CD4-positive, alpha-beta memory T cell (primary cell): ENCODE data around the gene PTCD1. TPM values are rescaled to one million over a fixed set of nuclear protein-coding genes. Genes with fewer than 3 reads are reported as not detected.
"Not testable (repeated sequence)": the region's sequence is repeated elsewhere in the genome, so short reads cannot be mapped to it uniquely, and the experiment has no call there.

Source experiments
- CTCF ChIA-PET: fragments of 350-600 bp; sonication (Branson Sonifier 250); formaldehyde crosslinking; loops from one replicate; lab custom pipeline; 2021; ENCODE audit warnings: inconsistent platforms; ENCODE audit not compliant: partially characterized antibody; lab: Charles Lee
- POLR2A ChIA-PET: fragments of 350-600 bp; sonication (Branson Sonifier 250); formaldehyde crosslinking; loops from one replicate; lab custom pipeline; 2021; ENCODE audit not compliant: partially characterized antibody; lab: Charles Lee
- DNase-seq, 5 donors: peaks; one replicate each; pipeline versions ENCODE4 v3.0.0 to v3.0.0-alpha.2; 2020 to 2022; ENCODE audit warnings: mixed read lengths in 1 of 5
- H3K27ac ChIP-seq: one replicate; pipeline ENCODE4 v1.7.0; 2013; ENCODE audit warnings: low read depth, low read length
- H3K27me3 ChIP-seq: 2 replicates; pipeline ENCODE4 v1.7.0; 2013; ENCODE audit warnings: mild to moderate bottlenecking, low read length, moderate library complexity; ENCODE audit not compliant: insufficient read depth
- H3K36me3 ChIP-seq: 2 replicates; pipeline ENCODE4 v1.7.0; 2013; ENCODE audit warnings: mild to moderate bottlenecking, low read length, moderate library complexity; ENCODE audit not compliant: insufficient read depth
- H3K4me1 ChIP-seq: 2 replicates; pipeline ENCODE4 v1.7.0; 2013; ENCODE audit warnings: mild to moderate bottlenecking, low read length, moderate library complexity; ENCODE audit not compliant: insufficient read depth
- H3K4me3 ChIP-seq, 2 donors: one replicate each; pipeline ENCODE4 v1.7.0; 2013; ENCODE audit warnings: low read length in 2 of 2, mild to moderate bottlenecking in 1 of 2
- H3K9me3 ChIP-seq, 2 donors: one replicate each; pipeline ENCODE4 v1.7.0; 2013; ENCODE audit warnings: low read length in 2 of 2, control low read depth in 1 of 2; ENCODE audit not compliant: control insufficient read depth in 1 of 2
- H3K27ac Mint-ChIP-seq, 7 donors: one replicate each; pipeline ENCODE4 v1.8.0; 2020 to 2021; ENCODE audit warnings: mixed read lengths in 7 of 7, mild to moderate bottlenecking in 6 of 7, inconsistent platforms in 3 of 7, moderate library complexity in 3 of 7
- H3K27me3 Mint-ChIP-seq, 2 donors: one replicate each; pipeline ENCODE4 v1.8.0; 2020 to 2021; ENCODE audit warnings: mixed read lengths in 2 of 2
- H3K36me3 Mint-ChIP-seq, 2 donors: one replicate each; pipeline ENCODE4 v1.8.0; 2020 to 2021; ENCODE audit warnings: mixed read lengths in 2 of 2, inconsistent platforms in 1 of 2, mild to moderate bottlenecking in 1 of 2
- H3K4me1 Mint-ChIP-seq, 4 donors: one replicate each; pipeline ENCODE4 v1.8.0; 2020 to 2021; ENCODE audit warnings: mixed read lengths in 4 of 4, mild to moderate bottlenecking in 1 of 4
- H3K4me3 Mint-ChIP-seq, 8 donors: one replicate each; pipeline ENCODE4 v1.8.0; 2020 to 2021; ENCODE audit warnings: mixed read lengths in 8 of 8, mild to moderate bottlenecking in 7 of 8, moderate library complexity in 6 of 8, inconsistent platforms in 3 of 8
- H3K9me3 Mint-ChIP-seq, 8 donors: one replicate each; pipeline ENCODE4 v1.8.0; 2020 to 2021; ENCODE audit warnings: mixed read lengths in 8 of 8, mild to moderate bottlenecking in 5 of 8, inconsistent platforms in 3 of 8, moderate library complexity in 1 of 8
- intact Hi-C: fragments of 100-400 bp; cut with micrococcal nuclease; formaldehyde crosslinking; loops from one replicate; pipeline ENCODE4 v1.15.1; 2023
- polyA plus RNA-seq, 2 donors: library from polyadenylated mRNA; unstranded; fragments of 300-500 nt; fragmentation: Illumina TruSeq; gene quantifications; one replicate each; pipeline ENCODE4 v1.2.3, GENCODE V29; 2021
- total RNA-seq, 2 experiments: library from RNA; stranded (reverse); gene quantifications; one replicate each; pipeline ENCODE4 v1.2.3, GENCODE V29; 2021

The PTCD1 gene
- total and polyA plus RNA-seq, 4 experiments from 2014 or later: 1.00 to 7.7 (median 5.7) TPM

DNA sequence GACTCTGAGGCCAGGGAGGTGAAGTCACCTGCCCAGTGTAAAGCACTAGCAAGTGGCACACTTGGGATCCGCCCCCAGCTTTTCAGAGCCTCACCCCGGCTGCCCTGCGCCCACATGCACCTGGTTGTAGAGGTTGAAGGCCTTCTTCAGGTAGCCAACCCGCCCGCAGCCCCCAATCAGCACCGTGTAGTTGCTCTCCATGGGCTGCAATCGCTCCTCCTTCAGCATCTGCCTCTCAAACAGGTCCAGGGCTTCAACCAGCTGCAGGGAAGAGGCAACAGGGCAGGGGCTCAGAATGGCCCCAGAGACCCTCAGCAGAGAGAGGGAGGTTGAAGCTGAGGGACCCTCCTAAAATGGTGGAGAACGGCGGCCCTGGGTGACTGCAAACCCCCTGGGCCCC lies 5.4 kb downstream of the PTCD1 start:
- Histone ChIP-seq H3K9me3 (no peaks in the 10 kb centered on the region), H3K36me3 (peaks cover 9% of the 10 kb centered on the region), H3K27me3 (no peaks in the 10 kb centered on the region), H3K27ac (no peak overlapping the region), H3K4me3 (no peak overlapping the region), H3K4me1 (peaks cover 10% of the 10 kb centered on the region)
- H3K27me3 Mint-ChIP-seq: no peaks in the 10 kb centered on the region
- peaks cover 0 to 37% of the 10 kb centered on the region in 2 donors for H3K36me3 Mint-ChIP-seq
- H3K9me3 Mint-ChIP-seq: peaks cover 0 to 1% (median 0%) of the 10 kb centered on the region in 8 donors
- H3K4me3 Mint-ChIP-seq: no peak overlapping the region
- ChIA-PET POLR2A (interaction anchor here (0.5 kb wide), 1 partner anchor 14 kb away, joined by 3 read pairs; no protein-coding TSS in a partner anchor), CTCF (no interaction called here)
- peaks cover 2 to 12% (median 9%) of the 10 kb centered on the region in 4 donors for H3K4me1 Mint-ChIP-seq
- no peak overlapping the region for H3K27ac Mint-ChIP-seq
- intact Hi-C loops: no loop called here
- no peak for DNase-seq

GRCh38 chr7:99431756-99432540 lies 6.7 kb downstream of the PTCD1 start:
- CTCF ChIA-PET, H3K9me3 ChIP-seq, H3K4me1 ChIP-seq, POLR2A ChIA-PET, H3K27ac ChIP-seq, H3K4me3 Mint-ChIP-seq, H3K36me3 ChIP-seq, intact Hi-C loops, H3K27me3 Mint-ChIP-seq, H3K9me3 Mint-ChIP-seq, H3K4me3 ChIP-seq, DNase-seq, H3K27me3 ChIP-seq: not testable (repeated sequence)
- Mint-ChIP-seq H3K36me3 (peaks cover 0 to 41% of the 10 kb centered on the region in 2 donors), H3K27ac (peak overlapping the region in 1 of 7 donors; percentile 31), H3K4me1 (peaks cover 2 to 11% (median 6%) of the 10 kb centered on the region in 4 donors)

DNA sequence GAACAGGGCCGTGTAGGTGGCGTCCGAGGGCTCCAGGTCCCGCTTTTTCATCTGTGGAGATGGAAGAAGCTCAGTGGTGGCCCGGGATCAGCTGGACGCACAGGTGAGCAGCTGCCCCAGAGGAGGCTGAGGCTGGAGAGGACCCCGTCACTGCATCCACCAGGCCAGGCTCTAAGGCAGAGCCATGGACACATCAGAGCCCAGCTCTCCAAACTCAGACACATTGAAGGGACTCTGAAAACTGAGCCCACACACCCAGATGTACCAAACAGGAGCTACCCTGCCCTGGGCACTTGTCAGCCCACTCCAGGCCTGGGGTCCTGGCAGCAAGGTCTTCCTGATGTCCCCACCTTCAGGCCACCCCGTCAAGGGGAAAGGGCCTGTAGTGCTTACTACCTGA lies 8.8 kb downstream of the PTCD1 start:
- H3K4me3 ChIP-seq: no peak overlapping the region

DNA sequence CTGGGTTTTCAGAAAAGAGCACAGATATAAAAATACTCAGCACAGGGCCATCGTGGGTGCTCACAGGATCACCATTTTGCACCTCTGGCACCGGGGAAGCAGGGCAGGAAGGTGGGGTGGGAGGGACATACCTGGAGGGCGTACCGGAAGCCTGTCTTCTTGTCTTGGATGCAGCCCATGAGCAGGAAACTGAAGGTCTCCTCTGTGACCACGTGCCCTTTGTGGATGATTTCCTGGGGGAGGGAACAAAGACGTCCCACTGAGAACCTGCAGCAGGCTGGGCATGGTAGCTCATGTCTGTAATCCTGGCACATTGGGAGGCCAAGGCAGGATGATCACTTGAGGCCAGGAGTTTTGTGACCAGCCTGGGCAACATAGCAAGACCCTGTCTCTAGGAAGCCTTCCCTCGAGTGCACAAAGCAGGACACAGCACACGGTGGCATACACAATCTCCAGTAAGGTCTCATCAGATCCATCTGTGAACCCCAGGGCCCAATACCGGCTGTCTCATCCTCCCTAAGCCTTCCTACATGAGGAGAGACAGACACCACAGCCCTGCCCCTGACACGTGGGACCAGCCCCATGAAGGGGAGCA lies 9.5 kb downstream of the PTCD1 start:
- H3K4me1 Mint-ChIP-seq: peaks cover 2 to 8% (median 5%) of the 10 kb centered on the region in 4 donors
- no peaks in the 10 kb centered on the region for H3K27me3 Mint-ChIP-seq
- H3K27me3 ChIP-seq: no peaks in the 10 kb centered on the region
- intact Hi-C loops: no loop called here
- H3K4me3 ChIP-seq: no peak overlapping the region
- peak overlapping the region in 1 of 8 donors; percentile 8 for H3K4me3 Mint-ChIP-seq
- H3K9me3 Mint-ChIP-seq: peaks cover 0 to 1% (median 0%) of the 10 kb centered on the region in 8 donors
- H3K27ac Mint-ChIP-seq: peak overlapping the region in 4 of 7 donors; percentile 31 to 85 (median 39)
- H3K27ac ChIP-seq: no peak overlapping the region
- ChIA-PET CTCF (no interaction called here), POLR2A (interaction anchor here (1.3 to 1.4 kb wide), 2 partner anchors 9 to 20 kb away, joined by 4 to 7 read pairs; partner anchors contain the start of genes BUD31, PDAP1 and PTCD1)
- H3K9me3 ChIP-seq: no peaks in the 10 kb centered on the region
- peaks cover 0 to 44% of the 10 kb centered on the region in 2 donors for H3K36me3 Mint-ChIP-seq
- H3K4me1 ChIP-seq: peaks cover 5% of the 10 kb centered on the region
- DNase-seq: peak in 2 of 5 donors; percentile 25 to 34
- H3K36me3 ChIP-seq: peaks cover 9% of the 10 kb centered on the region

More for the DNA sequence above, 8.8 kb downstream of the PTCD1 start:
- H3K27me3 Mint-ChIP-seq: no peaks in the 10 kb centered on the region
- DNase-seq: no peak
- H3K27ac Mint-ChIP-seq: no peak overlapping the region
- ChIA-PET CTCF (no interaction called here), POLR2A (interaction anchor here (1.3 to 1.4 kb wide), 2 partner anchors 8 to 21 kb away, joined by 4 to 7 read pairs; partner anchors contain the start of genes BUD31, PDAP1 and PTCD1)
- H3K4me1 Mint-ChIP-seq: peaks cover 2 to 8% (median 5%) of the 10 kb centered on the region in 4 donors
- H3K36me3 Mint-ChIP-seq: peaks cover 0 to 45% of the 10 kb centered on the region in 2 donors
- Histone ChIP-seq H3K36me3 (peaks cover 9% of the 10 kb centered on the region), H3K27me3 (no peaks in the 10 kb centered on the region), H3K9me3 (no peaks in the 10 kb centered on the region), H3K4me1 (peaks cover 5% of the 10 kb centered on the region), H3K27ac (no peak overlapping the region)
- intact Hi-C loops: no loop called here
- no peak overlapping the region for H3K4me3 Mint-ChIP-seq
- peaks cover 0 to 1% (median 0%) of the 10 kb centered on the region in 8 donors for H3K9me3 Mint-ChIP-seq

GRCh38 chr7:99424932-99425730 lies 13.5 kb downstream of the PTCD1 start:
- ChIA-PET POLR2A (interaction anchor here (1.0 kb wide), 1 partner anchor 12 kb away, joined by 3 read pairs; no protein-coding TSS in a partner anchor), CTCF (no interaction called here)
- peaks cover 9 to 47% of the 10 kb centered on the region in 2 donors for H3K36me3 Mint-ChIP-seq
- intact Hi-C loops: no loop called here
- H3K27me3 Mint-ChIP-seq: no peaks in the 10 kb centered on the region
- peaks cover 2 to 8% (median 5%) of the 10 kb centered on the region in 4 donors for H3K4me1 Mint-ChIP-seq
- no peak overlapping the region for H3K27ac ChIP-seq
- H3K27me3 ChIP-seq: no peaks in the 10 kb centered on the region
- H3K9me3 Mint-ChIP-seq: no peaks in the 10 kb centered on the region
- no peak for DNase-seq
- H3K27ac Mint-ChIP-seq: no peak overlapping the region
- no peaks in the 10 kb centered on the region for H3K9me3 ChIP-seq
- H3K36me3 ChIP-seq: peaks cover 12% of the 10 kb centered on the region
- no peak overlapping the region for H3K4me3 ChIP-seq
- no peak overlapping the region for H3K4me3 Mint-ChIP-seq
- H3K4me1 ChIP-seq: peaks cover 5% of the 10 kb centered on the region

GRCh38 chr7:99422625-99423024 lies 16.0 kb downstream of the PTCD1 start:
- POLR2A ChIA-PET: interaction anchor here (1.3 kb wide), 1 partner anchor 14 kb away, joined by 7 read pairs; the partner anchor contains the start of genes BUD31 and PDAP1
- CTCF ChIA-PET: interaction anchor here (1.1 kb wide), 1 partner anchor 9 kb away, joined by 3 read pairs; no protein-coding TSS in a partner anchor
- Histone ChIP-seq H3K4me1 (no peaks in the 10 kb centered on the region), H3K4me3 (no peak overlapping the region), H3K9me3 (no peaks in the 10 kb centered on the region), H3K27me3 (no peaks in the 10 kb centered on the region), H3K36me3 (peaks cover 37% of the 10 kb centered on the region), H3K27ac (no peak overlapping the region)
- Mint-ChIP-seq H3K4me1 (peaks cover 0 to under 1% (median 0%) of the 10 kb centered on the region in 4 donors), H3K9me3 (no peaks in the 10 kb centered on the region), H3K27ac (peak overlapping the region in 2 of 7 donors; percentile 43 to 76), H3K27me3 (no peaks in the 10 kb centered on the region), H3K36me3 (peaks cover 18 to 57% of the 10 kb centered on the region in 2 donors), H3K4me3 (no peak overlapping the region)
- no peak for DNase-seq
- intact Hi-C loops: no loop called here
